Measurements from ENCODE around the gene TNIP3.

TNIP3 gene

DNA sequence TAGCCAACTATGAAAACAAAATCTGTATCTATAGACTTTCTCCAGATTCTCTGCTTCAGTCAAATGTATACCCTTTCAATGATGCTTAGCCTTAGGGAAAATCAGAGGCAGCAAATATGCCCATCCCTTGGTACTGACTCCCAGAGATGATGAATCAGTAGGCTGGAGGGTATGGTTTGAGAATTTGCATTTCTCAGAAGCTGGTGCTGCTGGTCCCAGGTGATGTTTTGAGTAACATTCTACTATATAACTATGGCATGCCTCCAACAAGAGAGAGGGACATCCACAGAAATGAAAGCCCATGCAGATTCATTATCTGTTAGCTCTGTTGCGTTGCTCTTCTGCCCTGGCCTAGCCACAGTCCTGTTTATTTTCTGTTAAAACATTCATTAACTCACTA, 13.6 kb downstream of the TNIP3 start:
- H3K4me2 ChIP-seq (ENCODE audit: low read length): no peak overlapping the region
- H4K20me1 ChIP-seq (ENCODE audit: insufficient read depth, low read length): no peaks in the 10 kb centered on the region
- H3K4me3 ChIP-seq (ENCODE audit: low read length): no peak overlapping the region
- H3K9me3 ChIP-seq (ENCODE audit: insufficient read depth, low read length): no peaks in the 10 kb centered on the region
- no peak overlapping the region for H2AFZ ChIP-seq (ENCODE audit: low read depth, low read length)
- no peak overlapping the region for H3K27ac ChIP-seq (ENCODE audit: low read length)
- no peaks in the 10 kb centered on the region for H3K36me3 ChIP-seq (replicated peaks; ENCODE audit: low read depth, low read length)
- TF ChIP-seq, protein P1, sequence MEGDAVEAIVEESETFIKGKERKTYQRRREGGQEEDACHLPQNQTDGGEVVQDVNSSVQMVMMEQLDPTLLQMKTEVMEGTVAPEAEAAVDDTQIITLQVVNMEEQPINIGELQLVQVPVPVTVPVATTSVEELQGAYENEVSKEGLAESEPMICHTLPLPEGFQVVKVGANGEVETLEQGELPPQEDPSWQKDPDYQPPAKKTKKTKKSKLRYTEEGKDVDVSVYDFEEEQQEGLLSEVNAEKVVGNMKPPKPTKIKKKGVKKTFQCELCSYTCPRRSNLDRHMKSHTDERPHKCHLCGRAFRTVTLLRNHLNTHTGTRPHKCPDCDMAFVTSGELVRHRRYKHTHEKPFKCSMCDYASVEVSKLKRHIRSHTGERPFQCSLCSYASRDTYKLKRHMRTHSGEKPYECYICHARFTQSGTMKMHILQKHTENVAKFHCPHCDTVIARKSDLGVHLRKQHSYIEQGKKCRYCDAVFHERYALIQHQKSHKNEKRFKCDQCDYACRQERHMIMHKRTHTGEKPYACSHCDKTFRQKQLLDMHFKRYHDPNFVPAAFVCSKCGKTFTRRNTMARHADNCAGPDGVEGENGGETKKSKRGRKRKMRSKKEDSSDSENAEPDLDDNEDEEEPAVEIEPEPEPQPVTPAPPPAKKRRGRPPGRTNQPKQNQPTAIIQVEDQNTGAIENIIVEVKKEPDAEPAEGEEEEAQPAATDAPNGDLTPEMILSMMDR (IDR thresholded peaks at IDR 0.05; ENCODE audit: low read depth, low read length): no peak
- TF ChIP-seq EZH2phosphoT487 (IDR thresholded peaks at IDR 0.05; ENCODE audit: low read depth): no peak
- H3K9ac ChIP-seq (ENCODE audit: low read length): no peak overlapping the region
- no peaks in the 10 kb centered on the region for H3K79me2 ChIP-seq (ENCODE audit: low read length)
- H3K27me3 ChIP-seq (ENCODE audit: low read depth, low read length): no peaks in the 10 kb centered on the region
- H3K4me1 ChIP-seq (ENCODE audit: low read length): peaks cover 6% of the 10 kb centered on the region; the same call in 1 of the 2 replicates

- no peak overlapping the region for H2AFZ ChIP-seq (ENCODE audit: low read depth, low read length)
- no peaks in the 10 kb centered on the region for H4K20me1 ChIP-seq (ENCODE audit: insufficient read depth, low read length)
- no peak overlapping the region for H3K9ac ChIP-seq (ENCODE audit: low read length)
- no peak overlapping the region for H3K4me3 ChIP-seq (ENCODE audit: low read length)
- TF ChIP-seq, protein P1 (IDR thresholded peaks at IDR 0.05; ENCODE audit: low read depth, low read length): no peak
- no peak overlapping the region for H3K4me2 ChIP-seq (ENCODE audit: low read length)
- H3K36me3 ChIP-seq (replicated peaks; ENCODE audit: low read depth, low read length): no peaks in the 10 kb centered on the region
- H3K27ac ChIP-seq (ENCODE audit: low read length): no peak overlapping the region
- peaks cover 6% of the 10 kb centered on the region; the same call in 1 of the 2 replicates for H3K4me1 ChIP-seq (ENCODE audit: low read length)
- no peaks in the 10 kb centered on the region for H3K27me3 ChIP-seq (ENCODE audit: low read depth, low read length)
- H3K79me2 ChIP-seq (ENCODE audit: low read length): no peaks in the 10 kb centered on the region
- no peaks in the 10 kb centered on the region for H3K9me3 ChIP-seq (ENCODE audit: insufficient read depth, low read length)
Observed at GRCh38 chr4:121150003-121150402, 14.1 kb downstream of the TNIP3 start.

DNA sequence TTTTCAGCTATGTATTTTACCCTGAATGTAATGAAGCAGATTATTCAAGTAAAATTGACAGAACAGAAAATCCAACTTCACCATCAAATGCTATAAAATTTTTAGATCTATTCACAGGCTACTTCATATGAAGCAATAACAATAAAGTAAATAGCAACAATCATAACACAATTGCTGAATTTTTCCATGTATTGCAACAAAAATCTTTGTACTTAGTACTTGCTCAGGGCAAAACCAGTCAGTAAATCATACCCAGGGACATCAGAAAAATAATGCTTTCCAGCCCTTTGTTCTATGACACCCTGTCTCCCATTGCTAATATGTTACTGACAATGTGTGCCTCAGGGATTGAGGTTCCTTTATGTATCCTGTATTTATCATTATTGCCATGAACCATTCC, 15.5 kb downstream of the TNIP3 start:
- no peak overlapping the region for H2AFZ ChIP-seq (ENCODE audit: low read depth, low read length)
- no peaks in the 10 kb centered on the region for H4K20me1 ChIP-seq (ENCODE audit: insufficient read depth, low read length)
- no peaks in the 10 kb centered on the region for H3K79me2 ChIP-seq (ENCODE audit: low read length)
- no peak overlapping the region for H3K27ac ChIP-seq (ENCODE audit: low read length)
- H3K9ac ChIP-seq (ENCODE audit: low read length): no peak overlapping the region
- peaks cover 6% of the 10 kb centered on the region; the same call in 1 of the 2 replicates for H3K4me1 ChIP-seq (ENCODE audit: low read length)
- H3K4me2 ChIP-seq (ENCODE audit: low read length): no peak overlapping the region
- H3K4me3 ChIP-seq (ENCODE audit: low read length): no peak overlapping the region
- TF ChIP-seq, protein P1 (IDR thresholded peaks at IDR 0.05; ENCODE audit: low read depth, low read length): no peak
- TF ChIP-seq EZH2phosphoT487 (IDR thresholded peaks at IDR 0.05; ENCODE audit: low read depth): no peak
- H3K36me3 ChIP-seq (replicated peaks; ENCODE audit: low read depth, low read length): no peaks in the 10 kb centered on the region
- no peaks in the 10 kb centered on the region for H3K9me3 ChIP-seq (ENCODE audit: insufficient read depth, low read length)
- H3K27me3 ChIP-seq (ENCODE audit: low read depth, low read length): no peaks in the 10 kb centered on the region

DNA sequence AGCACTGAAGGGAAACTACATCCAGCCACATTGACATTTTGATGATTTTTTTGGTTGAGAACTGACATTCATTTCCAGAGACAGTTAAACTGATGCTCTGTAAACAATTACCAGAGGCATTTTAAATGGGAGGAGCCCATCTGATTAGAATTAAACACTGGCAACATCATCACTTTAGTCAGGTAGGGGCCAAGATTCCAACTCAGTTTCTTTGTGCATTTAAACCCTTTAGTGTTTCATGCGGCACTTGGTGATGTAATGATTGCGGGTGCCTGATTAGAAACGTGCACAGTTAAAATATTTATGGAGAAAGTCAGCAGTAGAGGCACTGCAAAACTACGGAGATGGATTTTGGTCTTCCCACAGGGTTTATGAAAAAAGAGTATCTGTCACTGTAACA, 16.1 kb downstream of the TNIP3 start:
- Histone ChIP-seq H2AFZ (ENCODE audit: low read depth, low read length) (no peak overlapping the region), H3K4me2 (ENCODE audit: low read length) (no peak overlapping the region), H3K36me3 (replicated peaks; ENCODE audit: low read depth, low read length) (no peaks in the 10 kb centered on the region), H3K9ac (ENCODE audit: low read length) (no peak overlapping the region), H4K20me1 (ENCODE audit: insufficient read depth, low read length) (no peaks in the 10 kb centered on the region), H3K27me3 (ENCODE audit: low read depth, low read length) (no peaks in the 10 kb centered on the region), H3K9me3 (ENCODE audit: insufficient read depth, low read length) (no peaks in the 10 kb centered on the region), H3K4me1 (ENCODE audit: low read length) (peaks cover 6% of the 10 kb centered on the region; the same call in 1 of the 2 replicates), H3K4me3 (ENCODE audit: low read length) (no peak overlapping the region), H3K79me2 (ENCODE audit: low read length) (no peaks in the 10 kb centered on the region), H3K27ac (ENCODE audit: low read length) (no peak overlapping the region)
- TF ChIP-seq EZH2phosphoT487 (IDR thresholded peaks at IDR 0.05; ENCODE audit: low read depth): no peak
- TF ChIP-seq, protein P1 (IDR thresholded peaks at IDR 0.05; ENCODE audit: low read depth, low read length): no peak

Data from OCI-LY3 (cell line).